ENCODE measurements around the gene SMPD2.
"Not testable (repeated sequence)": the region's sequence is repeated elsewhere in the genome, so short reads cannot be mapped to it uniquely, and the experiment has no call there.

The SMPD2 gene

GRCh38 chr6:109458774-109459531 is 18.4 kb downstream of the SMPD2 start:
- TF ChIP-seq PATZ1 (CRISPR knock-in tag; IDR thresholded peaks at IDR 0.05; ENCODE audit: borderline replicate concordance) (no peak), SNAI2 (CRISPR knock-in tag; IDR thresholded peaks at IDR 0.05) (no peak), TOX (CRISPR knock-in tag; IDR thresholded peaks at IDR 0.05; ENCODE audit: borderline replicate concordance) (no peak), ZNF70 (CRISPR knock-in tag; IDR thresholded peaks at IDR 0.05) (no peak), ZFP30 (CRISPR knock-in tag; IDR thresholded peaks at IDR 0.05) (no peak), TCF4 (CRISPR knock-in tag; IDR thresholded peaks at IDR 0.05; ENCODE audit: borderline replicate concordance) (no peak), GLIS3 (CRISPR knock-in tag; IDR thresholded peaks at IDR 0.05) (no peak), POU6F1 (CRISPR knock-in tag; IDR thresholded peaks at IDR 0.05; ENCODE audit: borderline replicate concordance, low read depth) (no peak)
- ATAC-seq, result no peak

GRCh38 chr6:109460161-109460829 is 19.8 kb downstream of the SMPD2 start:
- ATAC-seq, result no peak
- no peak for TF ChIP-seq GLIS3 (CRISPR knock-in tag; IDR thresholded peaks at IDR 0.05)
- TF ChIP-seq ISL1 (CRISPR knock-in tag; IDR thresholded peaks at IDR 0.05), result no peak
- no peak for TF ChIP-seq ZNF8 (CRISPR knock-in tag; IDR thresholded peaks at IDR 0.05)
- no peak for TF ChIP-seq ZFP30 (CRISPR knock-in tag; IDR thresholded peaks at IDR 0.05)
- TF ChIP-seq ARNTL (CRISPR knock-in tag; IDR thresholded peaks at IDR 0.05; ENCODE audit: borderline replicate concordance, low read depth), result no peak
- no peak for TF ChIP-seq BACH2 (CRISPR knock-in tag; IDR thresholded peaks at IDR 0.05; ENCODE audit: borderline replicate concordance)
- no peak for TF ChIP-seq POU6F1 (CRISPR knock-in tag; IDR thresholded peaks at IDR 0.05; ENCODE audit: borderline replicate concordance, low read depth)
- TF ChIP-seq PPARA (CRISPR knock-in tag; IDR thresholded peaks at IDR 0.05; ENCODE audit: borderline replicate concordance), result no peak
- no peak for TF ChIP-seq PATZ1 (CRISPR knock-in tag; IDR thresholded peaks at IDR 0.05; ENCODE audit: borderline replicate concordance)
- no peak for TF ChIP-seq ZNF565 (CRISPR knock-in tag; conservative IDR thresholded peaks at IDR 0.05; ENCODE audit: low read depth)
- no peak for TF ChIP-seq ZNF70 (CRISPR knock-in tag; IDR thresholded peaks at IDR 0.05)
- no peak for TF ChIP-seq TSHZ2 (CRISPR knock-in tag; IDR thresholded peaks at IDR 0.05)
- TF ChIP-seq ESRRG (CRISPR knock-in tag; IDR thresholded peaks at IDR 0.05), result no peak
- no peak for TF ChIP-seq CREB5 (CRISPR knock-in tag; IDR thresholded peaks at IDR 0.05; ENCODE audit: low read depth)
- TF ChIP-seq TOX (CRISPR knock-in tag; IDR thresholded peaks at IDR 0.05; ENCODE audit: borderline replicate concordance), result no peak
- no peak for TF ChIP-seq SNAI2 (CRISPR knock-in tag; IDR thresholded peaks at IDR 0.05)

- not testable (repeated sequence) for ATAC-seq
Measured at GRCh38 chr6:109461205-109461604, 20.7 kb downstream of the SMPD2 start.
